ENCODE data around the gene ARHGDIB. TPM values are rescaled to one million over a fixed set of nuclear protein-coding genes. Genes with fewer than 3 reads are reported as not detected.

ARHGDIB gene
- total and polyA plus RNA-seq, 8 donors, result 13.4 to 127 (median 72.7) TPM

DNA sequence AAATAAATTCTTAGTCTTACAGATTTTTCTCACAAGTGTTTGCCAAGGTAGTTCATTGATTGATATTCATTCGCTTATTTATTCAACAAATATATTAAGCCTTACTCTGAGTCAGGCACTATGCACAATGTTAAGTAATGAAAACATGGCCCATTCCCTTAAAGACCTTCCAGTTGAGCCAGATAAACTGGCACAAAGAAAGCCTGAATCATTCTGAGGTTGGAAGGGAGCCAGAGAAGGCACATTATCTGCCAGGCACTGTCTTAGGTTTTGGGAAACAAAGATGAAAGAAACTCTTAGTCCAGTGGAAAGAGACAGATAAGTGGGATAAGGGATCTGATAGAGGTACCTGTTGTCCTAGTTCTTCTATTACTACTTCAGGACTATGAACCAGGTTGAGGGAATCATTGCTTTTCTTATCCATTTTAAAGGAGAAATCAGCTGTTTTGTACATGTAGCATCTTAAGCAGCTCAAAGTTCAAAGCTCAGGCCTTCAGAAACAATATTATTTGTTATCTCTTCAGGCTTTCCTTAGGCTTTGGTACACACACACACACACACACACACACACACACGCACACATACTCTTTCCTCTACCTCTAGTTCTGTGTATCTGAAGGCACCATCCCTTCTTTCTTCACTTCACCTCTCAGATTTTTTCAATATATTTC is 38.4 kb upstream of the ARHGDIB start:
- Histone ChIP-seq H3K27me3 (no peaks in the 10 kb centered on the region), H3K4me3 (no peak overlapping the region), H3K27ac (peak overlapping the region in 1 of 5 donors; percentile 41), H3K4me1 (peaks cover 4 to 39% (median 14%) of the 10 kb centered on the region in 4 donors), H3K36me3 (no peaks in the 10 kb centered on the region), H3K9me3 (no peaks in the 10 kb centered on the region)
- no peak for DNase-seq
- intact Hi-C loops (cut with DNase I; ENCODE audit: low total_unique reads), result loop anchor here (5.0 kb wide), 1 partner anchor 153 kb away; no protein-coding TSS in a partner anchor
- 43 to 56% (median 54%) methylated on average over 2 of the region's 2 CpGs for WGBS, 5 donors
- TF ChIP-seq, protein P1, sequence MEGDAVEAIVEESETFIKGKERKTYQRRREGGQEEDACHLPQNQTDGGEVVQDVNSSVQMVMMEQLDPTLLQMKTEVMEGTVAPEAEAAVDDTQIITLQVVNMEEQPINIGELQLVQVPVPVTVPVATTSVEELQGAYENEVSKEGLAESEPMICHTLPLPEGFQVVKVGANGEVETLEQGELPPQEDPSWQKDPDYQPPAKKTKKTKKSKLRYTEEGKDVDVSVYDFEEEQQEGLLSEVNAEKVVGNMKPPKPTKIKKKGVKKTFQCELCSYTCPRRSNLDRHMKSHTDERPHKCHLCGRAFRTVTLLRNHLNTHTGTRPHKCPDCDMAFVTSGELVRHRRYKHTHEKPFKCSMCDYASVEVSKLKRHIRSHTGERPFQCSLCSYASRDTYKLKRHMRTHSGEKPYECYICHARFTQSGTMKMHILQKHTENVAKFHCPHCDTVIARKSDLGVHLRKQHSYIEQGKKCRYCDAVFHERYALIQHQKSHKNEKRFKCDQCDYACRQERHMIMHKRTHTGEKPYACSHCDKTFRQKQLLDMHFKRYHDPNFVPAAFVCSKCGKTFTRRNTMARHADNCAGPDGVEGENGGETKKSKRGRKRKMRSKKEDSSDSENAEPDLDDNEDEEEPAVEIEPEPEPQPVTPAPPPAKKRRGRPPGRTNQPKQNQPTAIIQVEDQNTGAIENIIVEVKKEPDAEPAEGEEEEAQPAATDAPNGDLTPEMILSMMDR (IDR thresholded peaks at IDR 0.05), result no peak
- TF ChIP-seq POLR2AphosphoS5 (IDR thresholded peaks at IDR 0.05) (no peak), EP300 (IDR thresholded peaks at IDR 0.05) (no peak), POLR2A (IDR thresholded peaks at IDR 0.05) (no peak)

GRCh38 chr12:14999021-14999694 is 37.8 kb upstream of the ARHGDIB start:
- H3K36me3 ChIP-seq, result no peaks in the 10 kb centered on the region
- peaks cover 4 to 32% (median 14%) of the 10 kb centered on the region in 4 donors for H3K4me1 ChIP-seq
- no peaks in the 10 kb centered on the region for H3K9me3 ChIP-seq
- peak overlapping the region in 1 of 5 donors; percentile 49 for H3K27ac ChIP-seq
- no peaks in the 10 kb centered on the region for H3K27me3 ChIP-seq
- TF ChIP-seq, protein P1 (IDR thresholded peaks at IDR 0.05), result no peak
- TF ChIP-seq POLR2AphosphoS5 (IDR thresholded peaks at IDR 0.05), result no peak
- no peak for TF ChIP-seq POLR2A (IDR thresholded peaks at IDR 0.05)
- no peak for TF ChIP-seq EP300 (IDR thresholded peaks at IDR 0.05)
- 82 to 94% (median 85%) methylated on average over 2 of the region's 2 CpGs for WGBS, 5 donors
- peak in 1 of 2 donors; percentile 51 for DNase-seq
- intact Hi-C loops (cut with DNase I; ENCODE audit: low total_unique reads), result loop anchor here (5.0 kb wide), 1 partner anchor 152 kb away; no protein-coding TSS in a partner anchor
- H3K4me3 ChIP-seq, result no peak overlapping the region

DNA sequence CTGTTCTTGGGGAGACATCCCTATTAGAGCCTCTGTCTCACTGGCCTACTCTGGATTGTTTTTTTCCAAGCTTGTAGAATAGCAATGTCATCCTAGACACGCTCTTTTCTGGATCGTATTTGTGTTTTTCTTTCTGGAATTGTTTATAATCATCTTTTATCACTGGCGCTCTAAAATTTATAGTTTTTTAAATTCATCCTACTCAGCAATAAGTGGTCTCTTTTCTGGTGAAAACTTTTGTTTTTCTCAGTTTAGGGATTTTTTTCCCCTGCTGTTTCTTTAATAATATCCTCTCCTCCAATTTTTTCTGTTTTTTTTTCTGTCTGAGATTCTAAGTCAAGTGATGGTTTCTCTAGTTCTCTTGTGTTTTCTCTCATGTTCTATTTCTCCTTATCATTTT is 36.6 kb upstream of the ARHGDIB start:
- 69 to 89% (median 82%) methylated on average over 3 of the region's 3 CpGs for WGBS, 5 donors
- Histone ChIP-seq H3K27me3 (no peaks in the 10 kb centered on the region), H3K27ac (no peak overlapping the region), H3K4me1 (peaks cover 4 to 30% (median 14%) of the 10 kb centered on the region in 4 donors), H3K36me3 (no peaks in the 10 kb centered on the region), H3K9me3 (no peaks in the 10 kb centered on the region), H3K4me3 (no peak overlapping the region)
- TF ChIP-seq, protein P1 (IDR thresholded peaks at IDR 0.05), result no peak
- TF ChIP-seq EP300 (IDR thresholded peaks at IDR 0.05) (no peak), POLR2A (IDR thresholded peaks at IDR 0.05) (no peak), POLR2AphosphoS5 (IDR thresholded peaks at IDR 0.05) (no peak)
- DNase-seq, result no peak
- intact Hi-C loops (cut with DNase I; ENCODE audit: low total_unique reads), result loop anchor here (5.0 kb wide), 1 partner anchor 151 kb away; no protein-coding TSS in a partner anchor

DNA sequence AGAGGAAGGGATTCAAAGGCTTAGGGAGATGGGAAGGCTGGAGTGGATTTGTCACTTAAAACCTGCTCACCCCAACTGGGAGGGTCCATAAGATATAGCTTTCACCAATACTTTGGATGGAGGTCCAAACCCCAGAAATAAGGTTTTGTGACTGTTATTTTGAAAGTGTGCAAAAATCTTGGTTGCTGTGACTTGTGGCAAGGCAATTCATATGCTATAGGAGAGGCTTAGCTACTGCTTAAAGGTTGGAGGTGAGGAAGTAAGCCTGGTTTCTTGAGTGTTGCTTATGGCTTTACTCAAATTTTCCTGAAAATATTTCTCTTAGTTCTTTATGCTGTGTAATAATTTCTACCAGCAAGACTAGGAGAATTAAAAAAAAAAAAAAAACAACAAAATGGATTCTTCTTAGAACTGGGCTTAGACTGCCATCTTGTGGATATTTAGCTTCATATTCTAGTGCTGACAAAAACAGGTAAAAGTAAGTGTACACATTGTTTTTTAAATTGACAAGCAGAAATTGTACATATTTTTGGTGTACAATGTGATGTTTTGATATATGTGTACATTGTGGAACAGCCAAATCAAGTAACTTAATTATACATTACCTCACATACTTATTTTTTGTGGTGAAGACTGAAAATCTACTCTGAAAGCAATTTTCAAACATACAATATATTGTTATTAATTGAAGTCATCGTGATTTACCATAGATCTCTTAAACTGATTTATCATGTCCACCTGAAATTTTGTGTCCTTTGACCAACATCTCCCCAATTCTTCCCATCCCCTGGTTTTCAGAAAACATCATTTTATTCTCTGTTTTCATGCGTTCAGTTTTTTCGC is 34.4 kb upstream of the ARHGDIB start:
- WGBS, 5 donors, result 85 to 92% (median 89%) methylated on average over 3 of the region's 3 CpGs
- TF ChIP-seq, protein P1 (IDR thresholded peaks at IDR 0.05), result peak in 5 of 7 experiments; percentile 19 to 76 (median 58)
- no peak for TF ChIP-seq EP300 (IDR thresholded peaks at IDR 0.05)
- H3K4me1 ChIP-seq, result peaks cover 0 to 16% (median 6%) of the 10 kb centered on the region in 4 donors
- no peak overlapping the region for H3K27ac ChIP-seq
- no peaks in the 10 kb centered on the region for H3K36me3 ChIP-seq
- H3K4me3 ChIP-seq, result no peak overlapping the region
- intact Hi-C loops (cut with DNase I; ENCODE audit: low total_unique reads), result loop anchor here (5.0 kb wide), 1 partner anchor 149 kb away; no protein-coding TSS in a partner anchor
- H3K27me3 ChIP-seq, result no peaks in the 10 kb centered on the region
- DNase-seq, result peak in 1 of 2 donors; percentile 89
- no peaks in the 10 kb centered on the region for H3K9me3 ChIP-seq

All from stomach (tissue), 9 donors.